HG03196 (cell line): ENCODE results near the gene PIGR.

Experiments
- ATAC-seq: cut with Tn5 transposase; IDR thresholded peaks from one replicate; pipeline ENCODE4 v1.9.1; 2021; ENCODE audit not compliant: unreplicated experiment

The PIGR gene, protein sequence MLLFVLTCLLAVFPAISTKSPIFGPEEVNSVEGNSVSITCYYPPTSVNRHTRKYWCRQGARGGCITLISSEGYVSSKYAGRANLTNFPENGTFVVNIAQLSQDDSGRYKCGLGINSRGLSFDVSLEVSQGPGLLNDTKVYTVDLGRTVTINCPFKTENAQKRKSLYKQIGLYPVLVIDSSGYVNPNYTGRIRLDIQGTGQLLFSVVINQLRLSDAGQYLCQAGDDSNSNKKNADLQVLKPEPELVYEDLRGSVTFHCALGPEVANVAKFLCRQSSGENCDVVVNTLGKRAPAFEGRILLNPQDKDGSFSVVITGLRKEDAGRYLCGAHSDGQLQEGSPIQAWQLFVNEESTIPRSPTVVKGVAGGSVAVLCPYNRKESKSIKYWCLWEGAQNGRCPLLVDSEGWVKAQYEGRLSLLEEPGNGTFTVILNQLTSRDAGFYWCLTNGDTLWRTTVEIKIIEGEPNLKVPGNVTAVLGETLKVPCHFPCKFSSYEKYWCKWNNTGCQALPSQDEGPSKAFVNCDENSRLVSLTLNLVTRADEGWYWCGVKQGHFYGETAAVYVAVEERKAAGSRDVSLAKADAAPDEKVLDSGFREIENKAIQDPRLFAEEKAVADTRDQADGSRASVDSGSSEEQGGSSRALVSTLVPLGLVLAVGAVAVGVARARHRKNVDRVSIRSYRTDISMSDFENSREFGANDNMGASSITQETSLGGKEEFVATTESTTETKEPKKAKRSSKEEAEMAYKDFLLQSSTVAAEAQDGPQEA

GRCh38 chr1:206946261-206946660 lies at the start of gene PIGR:
Gene PIGR, minus strand, starts transcription at chr1:206946466. Its CDS starts 5,935 bp downstream, at chr1:206940531.
- ATAC-seq, result no peak

GRCh38 chr1:206992790-206993189 lies 46.5 kb upstream of the PIGR start:
- ATAC-seq, result no peak

DNA sequence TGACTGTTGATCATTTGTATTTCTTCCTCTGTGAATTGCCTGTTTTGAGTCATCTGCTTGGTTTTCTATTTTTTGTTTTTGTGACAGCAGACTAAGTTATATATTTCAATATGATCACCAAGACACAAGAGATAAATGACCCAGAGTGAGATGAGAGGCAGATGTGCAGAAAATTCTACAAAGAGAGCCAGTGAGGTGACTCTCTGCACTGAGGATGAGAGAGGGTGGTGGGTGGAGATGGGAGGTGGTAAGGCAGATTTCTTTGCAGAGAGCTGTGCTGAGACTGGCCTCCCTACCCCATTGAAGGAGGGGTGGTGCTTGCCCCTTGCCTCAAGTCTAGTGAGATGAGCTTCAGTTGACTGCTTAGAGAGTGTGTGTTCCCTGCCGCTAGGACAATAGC lies 41.6 kb upstream of the PIGR start:
- no peak for ATAC-seq

DNA sequence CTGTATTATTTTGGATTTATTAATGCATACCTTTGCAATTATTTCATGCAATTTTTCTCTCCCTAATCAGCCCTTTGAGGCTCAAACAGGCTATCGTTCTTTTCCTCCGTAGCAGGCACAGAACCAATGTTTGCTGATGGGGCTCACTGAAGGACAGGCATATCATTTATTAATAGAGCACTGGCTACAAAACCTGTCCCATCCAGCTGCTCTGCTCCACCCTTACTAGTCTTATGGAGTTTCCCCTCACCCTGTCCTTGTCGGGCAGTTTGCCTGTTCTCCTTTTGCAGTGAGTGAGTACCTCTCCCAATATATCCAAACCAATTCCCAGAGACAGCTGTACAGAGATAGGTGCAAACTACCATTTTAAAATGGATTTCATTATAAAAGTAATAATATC lies 40.6 kb upstream of the PIGR start:
- ATAC-seq, result no peak

- ATAC-seq, result no peak
These were observed 40.1 kb upstream of the PIGR start for GRCh38 chr1:206986402-206986801.

DNA sequence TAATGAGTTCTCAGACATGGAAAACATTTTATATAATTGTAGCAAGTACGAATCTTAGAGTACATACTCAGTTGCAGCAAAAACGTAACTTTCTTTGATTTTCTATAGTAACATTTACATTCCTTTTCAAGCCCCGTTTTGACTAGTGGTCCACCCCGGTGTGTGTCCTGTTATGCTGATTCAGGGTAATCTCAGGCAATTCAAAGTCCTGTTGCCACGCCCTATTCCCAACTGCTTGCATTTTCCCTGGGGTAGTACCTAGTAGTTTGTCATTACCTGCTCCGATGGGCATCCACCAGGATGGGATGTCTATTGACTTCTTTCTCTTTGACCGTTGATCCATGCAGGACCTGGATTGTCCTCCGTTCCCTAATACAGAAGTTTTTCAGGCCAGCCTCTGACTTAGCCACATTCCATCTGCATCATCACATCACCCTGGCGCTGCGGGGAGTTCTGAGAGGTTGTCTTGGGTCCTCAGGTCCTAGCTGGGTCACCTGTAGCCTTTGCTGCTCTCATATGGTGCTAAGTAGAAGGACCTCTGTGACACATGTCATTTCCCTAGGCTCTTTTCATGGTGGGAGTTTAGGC lies 39.0 kb upstream of the PIGR start:
- no peak for ATAC-seq

DNA sequence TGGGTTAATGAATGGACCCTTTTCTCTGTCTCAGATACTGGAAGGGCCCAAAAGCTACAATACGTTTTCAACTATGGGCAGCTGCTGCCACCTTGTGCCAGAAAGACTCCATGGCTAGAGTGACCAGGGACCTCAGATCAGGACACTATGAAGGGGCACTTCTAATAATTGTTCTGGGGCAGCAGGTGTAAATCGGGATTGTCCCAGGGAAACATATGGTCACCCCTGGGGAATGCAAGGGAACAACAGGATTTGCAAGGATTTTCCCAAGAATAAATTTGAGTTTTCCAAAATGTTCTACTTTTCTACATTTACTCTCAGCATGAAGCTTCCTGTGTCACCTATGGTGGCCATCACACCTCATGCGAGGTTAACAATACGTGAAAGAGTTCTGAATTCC lies 36.0 kb upstream of the PIGR start:
- no peak for ATAC-seq

DNA sequence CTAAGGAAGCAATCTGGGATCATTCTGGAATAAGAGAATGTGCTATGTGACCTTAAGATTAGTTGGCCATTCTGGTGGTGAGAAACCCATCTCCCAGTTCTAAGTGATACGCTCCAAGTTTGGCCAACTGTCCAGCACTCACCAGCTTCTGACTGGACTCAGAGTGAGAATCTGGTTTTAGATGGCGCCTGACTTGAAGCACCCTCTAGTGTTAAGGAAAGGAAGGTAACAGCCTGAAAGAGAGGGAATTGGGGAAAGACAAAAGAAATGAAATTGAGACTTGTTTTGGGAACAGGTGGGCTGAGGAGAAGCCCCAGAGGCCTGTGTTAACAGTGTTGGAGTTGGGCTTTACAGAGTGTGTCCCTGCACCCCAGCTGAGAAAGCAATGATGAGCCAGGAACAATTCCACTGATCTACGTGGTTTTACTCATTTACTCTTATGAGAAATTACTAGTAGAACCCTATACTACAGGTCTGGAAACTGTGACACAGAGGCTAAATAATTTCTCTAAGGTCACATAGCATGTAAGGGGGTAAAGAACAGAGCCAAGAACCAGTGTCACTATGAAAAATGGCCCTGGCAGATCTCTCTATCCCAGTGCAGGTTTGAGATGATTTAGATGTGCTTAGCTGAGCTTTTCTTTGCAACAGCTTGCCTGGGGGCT lies 33.2 kb upstream of the PIGR start:
- ATAC-seq, result no peak

DNA sequence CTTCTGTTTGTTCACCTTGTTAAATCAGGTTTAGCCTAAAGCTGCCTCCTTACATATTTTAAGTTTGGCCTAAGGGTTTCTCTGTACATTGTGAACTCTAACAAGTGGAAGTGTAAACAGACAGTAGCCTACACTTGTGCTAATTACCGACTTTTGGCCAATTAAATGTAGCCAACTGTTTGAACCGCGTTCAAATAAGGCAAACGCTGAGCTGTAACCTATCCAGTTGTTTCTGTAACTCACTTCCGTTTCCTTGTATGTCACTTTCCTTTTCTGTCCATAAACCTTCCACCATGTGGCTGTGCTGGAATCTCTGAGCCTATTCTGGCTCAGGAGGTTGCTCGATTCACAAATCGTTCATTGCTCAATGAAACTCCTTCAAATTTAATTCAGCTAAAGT lies 32.0 kb upstream of the PIGR start:
- no peak for ATAC-seq

- ATAC-seq, result no peak
These were observed 29.0 kb upstream of the PIGR start for GRCh38 chr1:206975306-206975705.

DNA sequence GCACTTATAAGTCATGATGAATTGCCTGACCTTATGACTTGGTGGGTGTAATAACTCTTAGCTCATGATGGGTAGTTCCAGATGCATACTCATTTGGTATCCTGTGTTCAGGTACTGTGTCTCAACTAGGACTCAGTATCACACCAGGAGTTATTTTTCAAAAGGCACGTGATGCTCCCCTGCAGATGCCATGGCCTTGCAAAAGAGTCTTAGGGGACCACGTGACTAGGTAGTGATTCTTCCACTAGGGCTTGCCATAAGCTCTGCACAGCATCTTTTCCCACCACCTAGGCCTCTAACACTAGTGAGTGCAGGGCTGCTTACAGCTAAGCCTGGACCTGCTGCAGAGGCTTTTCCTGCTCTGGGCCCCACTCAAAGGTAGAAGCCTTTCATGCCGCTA lies 27.9 kb upstream of the PIGR start:
- no peak for ATAC-seq

- no peak for ATAC-seq
These were observed 26.5 kb upstream of the PIGR start for GRCh38 chr1:206972728-206973127.

DNA sequence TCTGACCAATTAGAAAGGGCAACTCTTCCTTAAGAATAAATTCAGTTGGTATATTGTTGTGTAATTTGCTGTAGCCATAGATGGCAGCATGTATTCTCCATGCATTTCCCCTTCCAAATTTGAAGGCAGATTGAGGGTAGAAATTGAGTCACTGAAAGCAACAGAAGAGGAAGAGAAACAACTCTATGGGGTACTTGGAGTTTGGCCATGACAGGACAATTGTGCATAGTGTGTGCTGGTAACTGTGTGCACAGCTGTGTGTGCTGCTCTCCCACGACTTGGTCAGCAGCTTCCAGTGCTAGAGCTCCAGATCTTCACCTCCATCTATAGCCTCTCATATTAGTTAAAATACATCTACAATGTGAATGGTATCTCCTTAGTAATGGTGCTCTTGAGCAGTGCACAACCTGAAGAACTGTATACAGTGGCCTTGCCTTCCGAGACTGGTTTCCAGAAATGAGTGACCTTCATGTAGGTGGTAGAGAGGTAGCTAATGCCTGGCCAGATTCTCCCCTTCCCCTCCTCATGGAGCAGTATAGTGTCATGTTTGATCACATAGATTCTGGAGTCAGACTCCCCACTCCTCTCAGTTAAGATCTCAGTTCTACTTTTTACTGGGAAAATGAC lies 24.9 kb upstream of the PIGR start:
- no peak for ATAC-seq

DNA sequence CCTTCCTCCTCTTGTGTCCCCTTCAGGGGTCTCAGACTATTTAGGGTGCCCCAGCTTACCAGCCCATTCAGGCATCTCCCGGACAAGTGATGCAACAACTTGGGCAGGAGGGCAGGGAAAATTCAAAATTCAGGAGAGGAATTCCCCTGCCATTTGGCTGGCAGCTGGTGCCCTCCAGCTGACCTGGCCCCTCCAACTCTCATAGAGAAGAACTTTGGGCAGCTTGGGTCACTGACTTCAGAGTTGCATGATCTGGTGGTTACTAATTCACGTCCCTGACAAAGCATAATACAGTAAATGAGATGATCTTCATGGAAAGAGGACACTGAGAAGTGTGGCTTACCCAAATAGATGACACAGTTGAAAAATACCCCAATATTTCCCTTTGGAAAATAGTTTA lies 24.2 kb upstream of the PIGR start, which contains the start of gene FCAMR:
Gene FCAMR (minus strand): TSS at position 15 of the 400 bp plus-strand sequence. CDS start 335 bp downstream, outside the sequence.
- no peak for ATAC-seq

- no peak for ATAC-seq
These were observed 22.8 kb upstream of the PIGR start for GRCh38 chr1:206969090-206969489.

DNA sequence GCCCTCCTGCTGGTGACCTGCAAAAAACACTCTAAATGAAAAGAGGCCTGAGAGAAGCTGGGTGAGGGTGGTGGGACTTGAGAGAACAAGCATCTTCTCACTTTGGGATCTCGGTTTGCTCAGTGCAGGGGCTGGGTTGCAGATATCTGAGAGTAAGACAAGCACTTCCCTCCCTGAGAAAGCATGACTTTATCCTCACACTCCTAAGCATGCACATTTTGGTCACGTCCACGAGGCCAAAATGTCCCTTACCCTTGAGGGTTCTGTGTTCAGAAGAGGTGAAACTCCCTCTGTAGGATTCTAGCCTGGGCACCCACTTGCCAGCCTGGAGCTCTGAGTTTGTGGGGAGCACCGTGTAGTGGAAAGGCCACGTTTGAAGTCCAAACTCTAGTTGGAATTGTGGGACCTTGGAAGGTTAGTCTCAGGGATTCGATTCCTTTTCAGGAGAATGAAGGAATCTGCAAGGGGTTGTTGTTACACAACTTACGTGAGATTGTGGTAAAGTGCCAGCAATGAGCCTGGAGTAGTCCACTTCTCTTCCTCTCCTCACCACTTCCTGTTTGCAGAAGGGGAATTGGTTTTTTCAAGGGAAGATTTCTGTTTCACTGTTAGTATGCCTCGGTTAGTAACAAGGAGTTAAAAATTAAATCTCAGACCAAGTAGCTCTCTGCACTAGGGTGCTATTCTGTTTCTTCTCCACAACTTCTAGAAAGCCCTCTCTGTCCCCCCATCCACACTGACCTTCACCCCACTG lies 21.0 kb upstream of the PIGR start:
- ATAC-seq, result peak; percentile 61

DNA sequence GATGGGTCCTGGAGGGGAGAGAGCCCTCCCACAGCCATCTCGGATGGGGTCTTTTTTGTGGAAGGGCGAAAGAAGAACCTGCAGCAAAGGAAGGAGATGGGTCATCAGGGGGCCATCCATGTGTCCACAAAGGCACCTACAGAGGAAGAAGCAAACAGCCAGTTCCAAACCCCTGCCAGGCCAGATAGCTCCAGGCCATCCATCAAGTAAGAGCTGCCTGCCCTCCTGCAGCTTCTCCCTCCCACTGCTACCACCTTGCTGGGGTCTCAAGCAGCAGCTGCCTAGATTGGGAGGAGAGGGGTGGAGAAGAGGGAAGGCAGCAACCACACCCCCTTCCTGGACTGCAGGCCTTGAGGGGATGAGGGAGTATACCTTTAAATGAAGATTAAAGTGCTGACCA lies 19.5 kb upstream of the PIGR start:
- ATAC-seq, result no peak

GRCh38 chr1:206963740-206964139 lies 17.5 kb upstream of the PIGR start:
- ATAC-seq, result no peak

- no peak for ATAC-seq
These were observed 16.9 kb upstream of the PIGR start for GRCh38 chr1:206963119-206963712.

GRCh38 chr1:206962272-206962671 lies 16.0 kb upstream of the PIGR start:
- no peak for ATAC-seq
